DND-41 (cell line): ENCODE results near the gene BEND5.

Experiments
- CTCF ChIP-seq: IDR thresholded peaks from 2 replicates; pipeline ENCODE4 v1.5.1; 2012; ENCODE audit warnings: borderline replicate concordance, low read length, moderate library complexity, mild to moderate bottlenecking; ENCODE audit not compliant: poor library complexity, severe bottlenecking; ENCODE audit errors: extremely low read depth
- EZH2 ChIP-seq: IDR thresholded peaks from 3 replicates; pipeline ENCODE4 v1.6.1; 2012; ENCODE audit warnings: borderline replicate concordance, low read depth, mild to moderate bottlenecking, moderate library complexity, low read length, inconsistent platforms; ENCODE audit not compliant: severe bottlenecking

GRCh38 chr1:48773133-48773532 lies 3.6 kb downstream of the BEND5 start:
- no peak for TF ChIP-seq CTCF
- TF ChIP-seq EZH2, result no peak
